ENCODE results near the gene SCAND1. TPM values are rescaled to one million over a fixed set of nuclear protein-coding genes. Genes with fewer than 3 reads are reported as not detected.

Gene SCAND1
- total and polyA plus RNA-seq, 8 donors = 24.2 to 224 (median 38.8) TPM

DNA sequence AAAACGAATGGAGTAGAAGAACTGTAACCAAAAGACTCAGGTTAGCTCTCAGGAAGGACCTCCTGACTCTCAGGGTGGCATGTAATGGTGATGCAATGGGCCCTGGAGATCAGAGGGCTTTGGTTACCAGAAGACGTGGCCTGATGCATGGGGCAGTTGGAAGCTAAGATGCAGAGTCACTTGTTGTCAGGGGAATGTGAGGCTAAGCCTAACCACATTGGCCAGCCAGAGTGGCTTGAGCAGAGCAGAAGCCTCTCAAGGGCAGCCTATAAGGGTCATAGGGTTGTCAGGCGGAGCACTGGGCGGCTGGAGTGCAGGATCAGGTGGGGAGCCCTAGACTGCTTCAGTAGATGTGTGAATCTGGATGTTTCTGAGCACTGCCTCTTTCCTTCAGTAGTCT is 20.0 kb upstream of the SCAND1 start:
- 78 to 82% methylated on average over 4 of the region's 4 CpGs for WGBS, 2 donors
- ATAC-seq (no peak), FAIRE-seq (no peak), DNase-seq (no peak)
- Histone ChIP-seq H3K9me3 (no peaks in the 10 kb centered on the region), H3K36me3 (no peaks in the 10 kb centered on the region), H3K27me3 (no peaks in the 10 kb centered on the region), H3K4me1 (no peaks in the 10 kb centered on the region), H3K4me3 (no peak overlapping the region), H3K27ac (no peak overlapping the region)
- no peak for TF ChIP-seq CTCF (IDR thresholded peaks at IDR 0.05)
- intact Hi-C loops (cut with DNase I) = no loop called here

DNA sequence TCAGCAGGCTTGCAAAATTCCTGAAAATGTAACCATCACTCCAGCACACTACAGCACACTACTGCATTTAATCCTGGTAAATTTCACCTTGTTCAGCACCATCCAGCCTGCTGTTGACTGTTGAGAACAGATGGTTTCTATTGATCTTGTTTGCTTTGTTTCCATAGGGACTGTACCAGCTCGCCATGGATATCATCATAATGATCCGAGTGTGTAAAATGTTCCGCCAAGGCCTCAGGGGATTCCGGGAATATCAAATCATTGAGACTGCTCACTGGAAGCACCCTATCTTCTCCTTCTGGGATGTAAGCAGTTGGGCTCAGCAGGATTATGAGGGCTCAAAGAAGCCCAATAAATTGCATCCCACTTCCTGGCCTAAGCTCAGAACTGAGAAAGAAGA is 18.2 kb upstream of the SCAND1 start:
- TF ChIP-seq CTCF (IDR thresholded peaks at IDR 0.05) = no peak
- Histone ChIP-seq H3K4me1 (no peaks in the 10 kb centered on the region), H3K4me3 (no peak overlapping the region), H3K9me3 (no peaks in the 10 kb centered on the region), H3K36me3 (no peaks in the 10 kb centered on the region), H3K27ac (no peak overlapping the region), H3K27me3 (no peaks in the 10 kb centered on the region)
- DNase-seq (no peak), ATAC-seq (peak in 2 of 4 donors; percentile 81), FAIRE-seq (no peak)
- intact Hi-C loops (cut with DNase I) = no loop called here
- 83 to 84% methylated on average over 4 of the region's 4 CpGs for WGBS, 2 donors

DNA sequence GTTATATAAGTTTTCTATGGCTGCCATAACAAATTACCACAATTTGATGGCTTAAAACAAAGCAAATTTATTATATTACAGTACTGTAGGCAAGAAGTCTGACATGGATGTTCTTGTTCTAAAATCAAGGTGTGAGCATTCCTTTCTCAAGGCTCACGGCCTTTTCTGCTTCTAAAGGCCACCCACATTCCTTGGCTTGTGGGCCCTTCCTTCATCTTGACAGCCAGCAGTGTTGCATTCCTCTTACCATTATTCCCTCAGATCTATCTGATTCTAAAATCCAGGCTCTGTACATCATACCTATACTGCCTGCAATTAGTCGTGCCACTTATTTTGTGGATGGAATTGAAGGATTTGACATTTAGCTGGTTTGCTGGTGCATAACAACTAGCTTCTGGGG is 17.7 kb upstream of the SCAND1 start:
- Histone ChIP-seq H3K27me3 (no peaks in the 10 kb centered on the region), H3K27ac (no peak overlapping the region), H3K4me1 (no peaks in the 10 kb centered on the region), H3K4me3 (no peak overlapping the region), H3K9me3 (no peaks in the 10 kb centered on the region), H3K36me3 (no peaks in the 10 kb centered on the region)
- no peak for ATAC-seq
- intact Hi-C loops (cut with DNase I) = no loop called here
- no peak for DNase-seq
- 93 to 95% methylated on average over 2 of the region's 2 CpGs for WGBS, 2 donors
- no peak for FAIRE-seq
- TF ChIP-seq CTCF (IDR thresholded peaks at IDR 0.05) = no peak

- intact Hi-C loops (cut with DNase I) = no loop called here
- TF ChIP-seq CTCF (IDR thresholded peaks at IDR 0.05) = no peak
- Histone ChIP-seq H3K36me3 (no peaks in the 10 kb centered on the region), H3K4me3 (no peak overlapping the region), H3K27me3 (no peaks in the 10 kb centered on the region), H3K27ac (no peak overlapping the region), H3K4me1 (no peaks in the 10 kb centered on the region), H3K9me3 (no peaks in the 10 kb centered on the region)
- DNase-seq (no peak), FAIRE-seq (no peak), ATAC-seq (no peak)
- 47 to 57% methylated on average over 1 of the region's 1 CpG for WGBS, 2 donors
These were observed 14.6 kb upstream of the SCAND1 start for GRCh38 chr20:35968930-35969329.

GRCh38 chr20:35967979-35968640 is 13.8 kb upstream of the SCAND1 start, which contains the start of gene CNBD2:
Gene CNBD2 (plus strand): TSS chr20:35968590. CDS start chr20:35968763, 173 bp downstream.
- Histone ChIP-seq H3K4me3 (no peak within 1 kb of the TSS), H3K27ac (no peak within 1 kb of the TSS), H3K27me3 (no peaks in the 10 kb centered on the region), H3K9me3 (no peaks in the 10 kb centered on the region), H3K4me1 (no peaks in the 10 kb centered on the region), H3K36me3 (no peaks in the 10 kb centered on the region)
- DNase-seq = no peak
- 96% methylated on average over 3 of the region's 3 CpGs for WGBS, 2 donors
- TF ChIP-seq CTCF (IDR thresholded peaks at IDR 0.05) = no peak
- intact Hi-C loops (cut with DNase I) = no loop called here
- ATAC-seq = no peak
- no peak for FAIRE-seq

All from pancreas (tissue), 10 donors.